Heart right ventricle (tissue), 16 donors: ENCODE data around the gene ASPHD1. TPM values are rescaled to one million over a fixed set of nuclear protein-coding genes. Genes with fewer than 3 reads are reported as not detected.
"Not testable (repeated sequence)": the region's sequence is repeated elsewhere in the genome, so short reads cannot be mapped to it uniquely, and the experiment has no call there.

Experiments
- ATAC-seq, 8 donors: fragments of 200-7000 bp; cut with Tn5 transposase; one replicate each; pipeline ENCODE4 v1.9.1; 2020; ENCODE audit warnings: mild to moderate bottlenecking in 8 of 8, moderate library complexity in 8 of 8, moderate number of reproducible peaks in 1 of 8
- DNase-seq, 2 donors: peaks; one replicate each; pipeline ENCODE4 v3.0.0-alpha.2; 2020
- H3K27ac ChIP-seq, 10 donors: fragments of 200-600 bp; sonication (generic) in 2 of 10; one replicate each; pipeline versions ENCODE4 v1.5.0 to v1.8.0; 2020 to 2022; ENCODE audit warnings: mild to moderate bottlenecking in 3 of 10
- H3K27me3 ChIP-seq, 7 donors: fragments of 200-600 bp; one replicate each; pipeline ENCODE4 v1.8.0; 2021 to 2022; ENCODE audit warnings: mild to moderate bottlenecking in 2 of 7
- H3K36me3 ChIP-seq, 9 donors: fragments of 200-600 bp; sonication (generic) in 1 of 9; one replicate each; pipeline versions ENCODE4 v1.5.0 to v1.8.0; 2020 to 2022; ENCODE audit warnings: mild to moderate bottlenecking in 2 of 9
- H3K4me1 ChIP-seq, 9 donors: fragments of 200-600 bp; sonication (generic) in 1 of 9; one replicate each; pipeline versions ENCODE4 v1.5.0 to v1.8.0; 2020 to 2022; ENCODE audit warnings: mild to moderate bottlenecking in 4 of 9
- H3K4me3 ChIP-seq, 10 donors: fragments of 200-600 bp; sonication (generic) in 2 of 10; one replicate each; pipeline versions ENCODE4 v1.5.0 to v1.8.0; 2020 to 2022; ENCODE audit warnings: mild to moderate bottlenecking in 7 of 10, moderate library complexity in 2 of 10
- H3K9me3 ChIP-seq, 11 donors: fragments of 200-600 bp in 10 of 11; sonication (generic) in 2 of 11; one replicate each; pipeline versions ENCODE4 v1.5.0 to v1.8.0; 2013 to 2022; ENCODE audit warnings: mild to moderate bottlenecking in 2 of 11, control low read depth in 1 of 11, moderate library complexity in 1 of 11
- CTCF ChIP-seq, 9 donors: fragments of 200-600 bp; sonication (generic) in 2 of 9; IDR thresholded peaks; one replicate each; pipeline versions ENCODE4 v1.5.0 to v1.8.0; 2021 to 2022; ENCODE audit warnings: antibody characterized with exemption in 9 of 9, mild to moderate bottlenecking in 5 of 9, moderate library complexity in 1 of 9
- WGBS, 2 donors: extraction: QIAGEN DNeasy Blood & Tissue Kit; methylation state at CpG; one replicate each; pipeline ENCODE4 v1.1.7; 2013; ENCODE audit warnings: inconsistent platforms in 1 of 2; 5-methylcytosine and 5-hydroxymethylcytosine counted together
- intact Hi-C, 10 donors: fragments of 100-400 bp; cut with DNase I; formaldehyde crosslinking; loops; one replicate each; pipeline versions ENCODE4 v1.11.1 to v1.14.2; 2022
- polyA plus RNA-seq, 2 donors: library from polyadenylated mRNA; stranded (reverse); fragments of 200-250 nt; gene quantifications; one replicate each; pipeline ENCODE4 v1.2.3, GENCODE V29; 2013
- total RNA-seq, 10 donors: library from RNA; stranded (reverse); fragmentation: NEBNext Ultra II Directional in 3 of 10; extraction: Animal tissue kit (Norgen Biotek cat#: 25700) in 3 of 10; gene quantifications; one replicate each; pipeline versions ENCODE4 v1.2.1 to v1.2.4, GENCODE V29; 2021 to 2023
- donor health status: Arrhythmogenic right ventricular cardiomyopathy.
- donor health status: ischemic (EF 13 %, LVEDD 7.1; RV severe dilation, severe dysfunction).
- donor health status: healthy with polysubstance abuse.
- donor health status: DM: no; HTN: yes; CAD: no.
- donor health status: DM: no; HTN: no; CAD: no.
- donor health status: ischemic (EF 25% LVEDD 6.9; RV normal size, moderate dysfunction).
- donor health status: ischemic (EF 25% LVEDD 5.7; RV mildly dilated, moderate dysfunction).
- donor health status: healthy.
- donor health status: DM: yes; HTN: yes; CAD: no.
- donor health status: Ischemic cardiomyopathy.
- donor health status: ischemic (EF 35%, LVEDD 5.7; RV mildly dilated, moderate dysfunction).
- donor health status: nonischemic (EF 11% LVEDD 7.7; RV severe dilation, severe dysfunction).
- donor health status: DM: yes; HTN: yes; CAD: no.
- donor health status: PGD.
- donor health status: ischemic (EF 29% LVEDD 5.4; RV normal size, mild dysfunction).
- donor health status: nonischemic (EF 23%, LVEDD 6.1; RV moderate dilation, normal function).

The ASPHD1 gene
- total and polyA plus RNA-seq, 12 donors = 0.20 to 1.1 (median 0.65) TPM; not detected in 5

- Histone ChIP-seq H3K27me3 (no peaks in the 10 kb centered on the region), H3K9me3 (no peaks in the 10 kb centered on the region), H3K27ac (no peak overlapping the region), H3K36me3 (peaks cover 0 to 18% (median 0%) of the 10 kb centered on the region in 9 donors), H3K4me1 (no peaks in the 10 kb centered on the region), H3K4me3 (no peak overlapping the region)
- DNase-seq (no peak), ATAC-seq (no peak)
- 74 to 84% methylated on average over 2 of the region's 2 CpGs for WGBS, 2 donors
- intact Hi-C loops = no loop called here
- TF ChIP-seq CTCF (IDR thresholded peaks at IDR 0.05) = no peak
Observed at GRCh38 chr16:29908719-29909220, 8.5 kb downstream of the ASPHD1 start.

GRCh38 chr16:29909391-29909790 lies 9.1 kb downstream of the ASPHD1 start:
- Histone ChIP-seq H3K4me1 (no peaks in the 10 kb centered on the region), H3K36me3 (peaks cover 0 to 22% (median 0%) of the 10 kb centered on the region in 9 donors), H3K4me3 (no peak overlapping the region), H3K27ac (no peak overlapping the region), H3K27me3 (no peaks in the 10 kb centered on the region), H3K9me3 (no peaks in the 10 kb centered on the region)
- DNase-seq = no peak
- TF ChIP-seq CTCF (IDR thresholded peaks at IDR 0.05) = no peak
- ATAC-seq = no peak
- intact Hi-C loops = no loop called here
- WGBS, 2 donors = 76 to 77% methylated on average over 2 of the region's 2 CpGs

GRCh38 chr16:29909851-29910250 lies 9.6 kb downstream of the ASPHD1 start:
- DNase-seq, H3K27me3 ChIP-seq, H3K27ac ChIP-seq, H3K9me3 ChIP-seq, H3K4me3 ChIP-seq, ATAC-seq, H3K4me1 ChIP-seq, intact Hi-C loops: not testable (repeated sequence)
- H3K36me3 ChIP-seq = peaks cover 0 to 27% (median 0%) of the 10 kb centered on the region in 9 donors
- WGBS, 2 donors = 94 to 95% methylated on average over 6 of the region's 6 CpGs

GRCh38 chr16:29910819-29911675 lies 10.8 kb downstream of the ASPHD1 start:
- ATAC-seq = peak in 1 of 8 donors; percentile 8
- no peak for DNase-seq

More at GRCh38 chr16:29910819-29911675, 10.8 kb downstream of the ASPHD1 start:
- peaks cover 0 to 36% (median 0%) of the 10 kb centered on the region in 9 donors for H3K36me3 ChIP-seq
- intact Hi-C loops = no loop called here
- no peak overlapping the region for H3K4me3 ChIP-seq
- TF ChIP-seq CTCF (IDR thresholded peaks at IDR 0.05) = no peak
- WGBS, 2 donors = 86 to 87% methylated on average over 20 of the region's 20 CpGs
- H3K27me3 ChIP-seq = no peaks in the 10 kb centered on the region
- no peak overlapping the region for H3K27ac ChIP-seq
- H3K9me3 ChIP-seq = no peaks in the 10 kb centered on the region
- no peaks in the 10 kb centered on the region for H3K4me1 ChIP-seq
